Stomach (tissue), 19 donors: ENCODE results near the gene SYS1. TPM values are rescaled to one million over a fixed set of nuclear protein-coding genes. Genes with fewer than 3 reads are reported as not detected.

Source experiments
- DNase-seq, 2 donors: peaks; one replicate each; pipeline versions ENCODE4 v3.0.0 to v3.0.0-alpha.2; 2013 to 2019
- H3K27ac ChIP-seq, 5 donors: fragments of 200-600 bp in 4 of 5; sonication (generic) in 4 of 5; one replicate each; pipeline ENCODE4 v1.5.1; 2013 to 2019; ENCODE audit warnings: mild to moderate bottlenecking in 1 of 5, moderate library complexity in 1 of 5
- H3K27me3 ChIP-seq, 3 donors: fragments of 200-600 bp; sonication (generic); one replicate each; pipeline ENCODE4 v1.5.1; 2017 to 2019; ENCODE audit warnings: mixed run types in 1 of 3
- H3K36me3 ChIP-seq, 4 donors: fragments of 200-600 bp; sonication (generic); 1 replicate in 3 of 4; 2 replicates in 1 of 4; pipeline ENCODE4 v1.5.1; 2016 to 2019
- H3K4me1 ChIP-seq, 4 donors: fragments of 200-600 bp; sonication (generic); one replicate each; pipeline ENCODE4 v1.5.1; 2016 to 2019
- H3K4me3 ChIP-seq, 4 donors: fragments of 200-600 bp; sonication (generic) in 3 of 4; one replicate each; pipeline ENCODE4 v1.5.1; 2016 to 2019; ENCODE audit warnings: mild to moderate bottlenecking in 1 of 4
- H3K9me3 ChIP-seq, 4 donors: fragments of 200-600 bp; sonication (generic); one replicate each; pipeline ENCODE4 v1.5.1; 2016 to 2019
- CTCF ChIP-seq, 7 experiments: fragments of 450-650 bp in 4 of 7; fragments of 200-600 bp in 3 of 7; sonication (generic) in 3 of 7; IDR thresholded peaks; one replicate each; pipeline ENCODE4 v1.5.1; 2016 to 2019; ENCODE audit warnings: antibody characterized with exemption in 7 of 7, control low read depth in 2 of 7, mild to moderate bottlenecking in 1 of 7
- EP300 ChIP-seq: sonication (generic); formaldehyde crosslinking; IDR thresholded peaks from one replicate; pipeline ENCODE4 v1.6.1; 2017; ENCODE audit warnings: antibody characterized with exemption
- POLR2A ChIP-seq, 4 donors: fragments of 450-650 bp; IDR thresholded peaks; one replicate each; pipeline ENCODE4 v1.6.1; 2016; ENCODE audit warnings: antibody characterized with exemption in 4 of 4, control low read depth in 2 of 4, mild to moderate bottlenecking in 1 of 4, moderate library complexity in 1 of 4
- POLR2AphosphoS5 ChIP-seq, 3 donors: sonication (generic); formaldehyde crosslinking; IDR thresholded peaks; one replicate each; pipeline ENCODE4 v1.6.1; 2016; ENCODE audit warnings: antibody characterized with exemption in 3 of 3
- WGBS, 5 donors: extraction: QIAGEN DNeasy Blood & Tissue Kit in 3 of 5; methylation state at CpG; one replicate each; pipeline versions ENCODE4 v1.1.5 to v1.1.7; 2013 to 2018; 5-methylcytosine and 5-hydroxymethylcytosine counted together
- intact Hi-C: fragments of 100-400 bp; cut with DNase I; formaldehyde crosslinking; loops from one replicate; pipeline ENCODE4 v1.15.1; 2023; ENCODE audit warnings: low total_unique reads
- long read RNA-seq, 10 donors: transcript quantifications; one replicate each; lab custom pipeline, GENCODE V29; 2026
- polyA plus RNA-seq, 3 donors: library from polyadenylated mRNA; stranded (reverse); fragments of 200-250 nt; gene quantifications; one replicate each; pipeline ENCODE4 v1.2.3, GENCODE V29; 2013
- total RNA-seq, 5 donors: library from RNA; depleted of rRNA; stranded (reverse); fragments of >200 nt; gene quantifications; one replicate each; pipeline versions ENCODE4 v1.1.0 to v1.2.3, GENCODE V29; 2014 to 2016
- donor health status: healthy with polysubstance abuse.
- donor health status: Bipolar disorder and iron deficiency.
- donor health status: healthy.

The SYS1 gene
- total RNA-seq = 100 to 1,000 TPM in 1 of 5 donors, 10 to 100 TPM in 4; 16.0 to 119 (median 25.1) TPM
- polyA plus RNA-seq = 10 to 100 TPM; 11.2 to 19.7 (median 18.8) TPM
- long read RNA-seq, donor 1, transcript SYS1-201 (4 exons, 2,862 nt) = major isoform, 9 of 11 reads
- long read RNA-seq, donor 1, partial matches to known transcripts = 0 of 11 reads
- long read RNA-seq, donor 1, other reads (novel, unspliced or antisense) = 0 of 11 reads
- long read RNA-seq, donor 2, transcript SYS1-201 (4 exons, 2,862 nt) = major isoform, 7 of 9 reads
- long read RNA-seq, donor 2, partial matches to known transcripts = 0 of 9 reads
- long read RNA-seq, donor 2, other reads (novel, unspliced or antisense) = 0 of 9 reads
- long read RNA-seq, donor 3, partial matches to known transcripts = 0 of 4 reads
- long read RNA-seq, donor 3, other reads (novel, unspliced or antisense) = 0 of 4 reads
- long read RNA-seq, donor 4 = 0 reads
- long read RNA-seq, donor 5, transcript SYS1-201 (4 exons, 2,862 nt) = major isoform, 7 of 9 reads
- long read RNA-seq, donor 5, partial matches to known transcripts = 0 of 9 reads
- long read RNA-seq, donor 5, other reads (novel, unspliced or antisense) = 0 of 9 reads
- long read RNA-seq, donor 6, transcript SYS1-201 (4 exons, 2,862 nt) = major isoform, 21 of 31 reads
- long read RNA-seq, donor 6, partial matches to known transcripts = 8 of 31 reads
- long read RNA-seq, donor 6, other reads (novel, unspliced or antisense) = 0 of 31 reads
- long read RNA-seq, donor 7, transcript SYS1-201 (4 exons, 2,862 nt) = major isoform, 11 of 14 reads
- long read RNA-seq, donor 7, partial matches to known transcripts = 0 of 14 reads
- long read RNA-seq, donor 7, other reads (novel, unspliced or antisense) = 0 of 14 reads
- long read RNA-seq, donor 8, transcript SYS1-201 (4 exons, 2,862 nt) = major isoform, 8 of 9 reads
- long read RNA-seq, donor 8, partial matches to known transcripts = 0 of 9 reads
- long read RNA-seq, donor 8, other reads (novel, unspliced or antisense) = 0 of 9 reads
- long read RNA-seq, donor 9, transcript SYS1-201 (4 exons, 2,862 nt) = major isoform, 5 of 5 reads
- long read RNA-seq, donor 9, partial matches to known transcripts = 0 of 5 reads
- long read RNA-seq, donor 9, other reads (novel, unspliced or antisense) = 0 of 5 reads
- long read RNA-seq, donor 10 = 0 reads

- peaks cover 23 to 35% (median 33%) of the 10 kb centered on the region in 4 donors for H3K36me3 ChIP-seq
- H3K4me3 ChIP-seq = peak within 1 kb of the TSS; percentile 66 to 83 (median 80)
- H3K4me1 ChIP-seq = peaks cover 43 to 75% (median 60%) of the 10 kb centered on the region in 4 donors
- intact Hi-C loops = no loop called here
- H3K9me3 ChIP-seq = no peaks in the 10 kb centered on the region
- WGBS, 5 donors = 0 to 1% (median 0%) methylated on average over 40 to 55 of the region's 55 CpGs
- peak in 5 of 7 experiments; percentile 61 to 99 (median 89) for TF ChIP-seq CTCF (IDR thresholded peaks at IDR 0.05)
- peak in 2 of 4 donors; percentile 78 to 88 for TF ChIP-seq POLR2A (IDR thresholded peaks at IDR 0.05)
- no peak for TF ChIP-seq EP300
- TF ChIP-seq POLR2AphosphoS5 (IDR thresholded peaks at IDR 0.05) = peak; percentile 93 to 98 (median 98)
- H3K27ac ChIP-seq = peak within 1 kb of the TSS; percentile 91 to 98 (median 97)
- DNase-seq = peak; percentile 98 to 100
- H3K27me3 ChIP-seq = no peaks in the 10 kb centered on the region
These were observed at the start of gene SYS1 for GRCh38 chr20:45362804-45363610. Gene SYS1 (plus strand): TSS chr20:45363156. CDS start chr20:45363532, 376 bp downstream.

- Histone ChIP-seq H3K36me3 (no peaks in the 10 kb centered on the region), H3K9me3 (no peaks in the 10 kb centered on the region), H3K27ac (no peak overlapping the region), H3K27me3 (peaks cover 0 to 80% (median 28%) of the 10 kb centered on the region in 3 donors), H3K4me3 (no peak overlapping the region), H3K4me1 (peaks cover 0 to 14% (median 11%) of the 10 kb centered on the region in 4 donors)
- DNase-seq = no peak
- 85 to 93% (median 88%) methylated on average over 8 to 11 of the region's 11 CpGs for WGBS, 5 donors
- TF ChIP-seq EP300 = no peak
- TF ChIP-seq POLR2AphosphoS5 (IDR thresholded peaks at IDR 0.05) = no peak
- TF ChIP-seq CTCF (IDR thresholded peaks at IDR 0.05) = no peak
- no peak for TF ChIP-seq POLR2A (IDR thresholded peaks at IDR 0.05)
- intact Hi-C loops = no loop called here
These were observed 49.0 kb upstream of the SYS1 start for GRCh38 chr20:45313943-45314342.

- intact Hi-C loops = loop anchor here (5.0 kb wide), 2 partner anchors 127 to 457 kb away; no protein-coding TSS in a partner anchor
- Histone ChIP-seq H3K9me3 (no peaks in the 10 kb centered on the region), H3K4me1 (peaks cover 4 to 26% (median 19%) of the 10 kb centered on the region in 4 donors), H3K27ac (no peak overlapping the region), H3K4me3 (no peak overlapping the region), H3K27me3 (peaks cover 0 to 72% (median 28%) of the 10 kb centered on the region in 3 donors), H3K36me3 (no peaks in the 10 kb centered on the region)
- no peak for DNase-seq
- TF ChIP-seq POLR2A (IDR thresholded peaks at IDR 0.05) (no peak), POLR2AphosphoS5 (IDR thresholded peaks at IDR 0.05) (no peak), CTCF (IDR thresholded peaks at IDR 0.05) (no peak)
- 85 to 95% (median 95%) methylated on average over 4 of the region's 4 CpGs for WGBS, 5 donors
These were observed 47.3 kb upstream of the SYS1 start for GRCh38 chr20:45315672-45316071.
